AG10803 (cell line): ENCODE data around the gene GLS.

Source experiments
- DNase-seq: peaks from one replicate; pipeline ENCODE4 v3.0.0; 2010; ENCODE audit warnings: low read depth
- H3K4me3 ChIP-seq: 2 replicates; pipeline ENCODE4 v1.5.1; 2011; ENCODE audit warnings: mild to moderate bottlenecking, low read length, control low read depth
- TF ChIP-seq, protein P1 (sequence below): conservative IDR thresholded peaks from 2 replicates; pipeline ENCODE4 v1.5.1; 2011; ENCODE audit warnings: mild to moderate bottlenecking, low read length, control low read depth, inconsistent platforms

The GLS gene

DNA sequence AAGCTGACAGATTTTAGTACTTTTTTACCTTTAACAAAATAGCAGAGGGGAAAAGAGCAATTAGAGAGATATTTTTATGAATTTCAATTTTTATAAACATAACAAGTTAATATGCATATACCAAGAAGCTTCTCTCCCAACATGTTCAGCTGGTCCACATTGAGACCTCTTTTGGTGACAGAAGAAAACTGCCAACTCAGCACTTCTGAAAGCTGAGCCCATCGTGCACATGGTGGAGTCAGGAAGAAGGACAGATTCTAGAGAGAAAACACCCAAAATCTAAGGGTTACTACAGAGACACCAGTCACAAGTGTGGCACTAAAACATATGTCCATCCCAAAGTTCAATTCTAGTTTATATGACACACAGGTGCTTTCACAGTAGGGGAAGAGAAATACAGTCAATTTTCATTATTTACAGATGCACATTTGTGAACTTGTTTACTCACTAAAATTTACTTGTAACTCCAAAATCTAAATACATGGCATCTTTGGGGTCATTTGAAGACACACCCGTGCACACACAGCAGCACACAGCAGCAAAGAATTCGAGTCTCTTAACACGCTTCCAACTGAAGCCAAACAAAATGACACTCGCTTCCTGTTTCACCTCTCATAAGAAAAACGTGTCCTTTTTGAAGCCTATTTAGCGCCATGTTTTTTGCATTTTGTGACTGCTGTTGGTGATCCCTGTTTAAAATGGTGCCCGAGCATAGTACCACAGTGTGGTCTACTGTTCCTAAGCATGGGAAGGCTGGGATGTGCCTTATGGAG, 101.8 kb downstream of the GLS start:
- no peak for DNase-seq
- no peak overlapping the region for H3K4me3 ChIP-seq
- TF ChIP-seq, protein P1, sequence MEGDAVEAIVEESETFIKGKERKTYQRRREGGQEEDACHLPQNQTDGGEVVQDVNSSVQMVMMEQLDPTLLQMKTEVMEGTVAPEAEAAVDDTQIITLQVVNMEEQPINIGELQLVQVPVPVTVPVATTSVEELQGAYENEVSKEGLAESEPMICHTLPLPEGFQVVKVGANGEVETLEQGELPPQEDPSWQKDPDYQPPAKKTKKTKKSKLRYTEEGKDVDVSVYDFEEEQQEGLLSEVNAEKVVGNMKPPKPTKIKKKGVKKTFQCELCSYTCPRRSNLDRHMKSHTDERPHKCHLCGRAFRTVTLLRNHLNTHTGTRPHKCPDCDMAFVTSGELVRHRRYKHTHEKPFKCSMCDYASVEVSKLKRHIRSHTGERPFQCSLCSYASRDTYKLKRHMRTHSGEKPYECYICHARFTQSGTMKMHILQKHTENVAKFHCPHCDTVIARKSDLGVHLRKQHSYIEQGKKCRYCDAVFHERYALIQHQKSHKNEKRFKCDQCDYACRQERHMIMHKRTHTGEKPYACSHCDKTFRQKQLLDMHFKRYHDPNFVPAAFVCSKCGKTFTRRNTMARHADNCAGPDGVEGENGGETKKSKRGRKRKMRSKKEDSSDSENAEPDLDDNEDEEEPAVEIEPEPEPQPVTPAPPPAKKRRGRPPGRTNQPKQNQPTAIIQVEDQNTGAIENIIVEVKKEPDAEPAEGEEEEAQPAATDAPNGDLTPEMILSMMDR = no peak

DNA sequence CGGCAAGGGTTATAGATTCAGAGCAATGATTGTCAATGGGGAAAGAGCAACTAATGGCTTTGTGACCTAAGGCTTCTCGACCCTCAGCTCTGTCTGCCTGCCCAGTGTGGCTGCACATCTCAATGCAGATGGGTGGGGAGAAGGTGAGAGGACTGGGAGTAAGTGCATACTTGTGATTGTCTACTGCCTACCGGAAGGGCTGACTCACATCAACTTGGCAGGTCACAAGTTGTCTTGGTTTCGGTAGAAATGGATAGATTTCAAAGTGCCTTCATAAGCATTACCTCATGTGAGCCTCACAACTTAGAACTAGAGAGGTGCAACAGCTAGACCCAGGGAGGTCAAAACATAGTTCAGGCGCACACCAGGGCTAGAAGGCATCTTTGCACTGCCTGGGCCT, 104.0 kb downstream of the GLS start:
- DNase-seq = peak; percentile 76
- TF ChIP-seq, protein P1 = no peak
- no peak overlapping the region for H3K4me3 ChIP-seq

DNA sequence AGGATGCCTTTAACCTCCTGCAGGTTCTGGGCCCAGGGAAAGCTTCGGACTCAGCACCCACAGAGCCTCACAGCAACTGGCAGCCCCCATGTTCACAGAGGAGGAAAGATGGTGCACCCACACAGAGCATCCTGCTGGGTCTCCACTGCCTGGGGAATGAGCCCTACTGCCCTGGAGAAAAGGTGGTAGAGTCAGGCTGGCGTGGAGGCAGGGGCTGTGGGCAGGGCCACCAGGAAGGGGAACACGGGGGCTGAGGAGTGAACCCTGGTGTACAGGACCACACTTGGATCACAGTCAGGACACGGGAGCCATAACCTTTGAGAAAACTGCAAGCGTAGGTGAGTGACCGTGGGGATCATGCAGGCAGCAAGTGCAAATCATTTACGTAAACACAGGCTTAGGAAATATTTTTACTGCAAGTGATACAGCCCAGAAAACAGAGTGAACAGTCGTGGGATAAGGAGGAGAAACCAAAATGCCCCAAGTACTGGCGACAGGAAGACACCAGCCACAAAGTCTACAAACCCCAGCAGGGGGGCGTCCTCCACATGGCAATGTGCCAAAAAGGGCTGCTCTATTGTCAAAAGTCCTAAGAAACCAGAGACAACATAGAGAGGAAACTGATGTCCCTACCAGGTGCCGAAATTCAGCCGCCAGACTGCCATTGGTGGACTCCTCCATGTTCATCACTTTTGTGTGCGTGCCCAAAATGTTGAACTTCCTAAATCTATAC, 105.8 kb downstream of the GLS start:
- DNase-seq = no peak
- TF ChIP-seq, protein P1 = no peak

GRCh38 chr2:190987116-190987515, 106.5 kb downstream of the GLS start:
- H3K4me3 ChIP-seq = no peak overlapping the region
- no peak for DNase-seq
- TF ChIP-seq, protein P1 = no peak

More for the DNA sequence above, 105.8 kb downstream of the GLS start:
- H3K4me3 ChIP-seq = no peak overlapping the region

GRCh38 chr2:190987938-190988337, 107.3 kb downstream of the GLS start:
- no peak for DNase-seq
- TF ChIP-seq, protein P1 = no peak

DNA sequence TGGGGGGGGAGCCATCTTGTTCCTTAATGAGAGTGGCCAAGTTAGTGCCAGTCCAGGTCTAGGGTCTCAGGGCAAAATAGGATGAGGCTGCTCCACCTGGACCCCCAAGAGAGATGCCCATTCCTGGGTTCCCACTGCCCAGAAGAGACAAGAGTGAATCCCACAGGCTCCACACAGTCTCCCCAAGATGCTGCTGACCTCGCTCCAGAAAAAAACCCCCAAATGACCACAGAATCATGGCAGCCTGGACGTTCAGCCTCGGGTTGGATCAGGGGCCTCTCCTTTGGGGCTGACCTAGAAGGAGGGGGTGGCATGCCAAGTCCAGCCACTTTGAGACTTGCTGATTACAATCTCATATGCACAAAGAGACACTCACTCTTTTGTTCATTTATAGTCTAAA, 108.3 kb downstream of the GLS start:
- DNase-seq = no peak
- H3K4me3 ChIP-seq = no peak overlapping the region
- TF ChIP-seq, protein P1 = no peak

More at GRCh38 chr2:190987938-190988337, 107.3 kb downstream of the GLS start:
- H3K4me3 ChIP-seq = no peak overlapping the region

DNA sequence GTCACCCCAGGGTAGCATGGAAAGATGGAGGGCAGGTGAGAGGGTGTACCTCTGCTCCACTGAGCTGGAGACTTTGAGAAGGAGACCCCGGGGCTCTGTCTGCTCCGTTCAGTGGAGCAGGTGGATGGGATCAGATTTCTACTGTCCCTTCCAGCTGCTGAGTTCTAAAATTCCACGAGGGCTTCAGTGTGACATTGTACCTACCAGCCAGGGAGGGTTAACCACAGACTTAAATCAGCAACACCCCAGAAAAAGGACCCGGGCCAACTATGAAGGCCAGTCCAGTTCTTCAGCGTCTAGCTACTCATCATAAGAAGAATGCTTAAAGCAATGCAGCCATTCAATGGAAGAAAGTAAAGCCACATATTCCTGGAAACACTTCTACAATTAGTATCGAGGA, 109.5 kb downstream of the GLS start:
- no peak for DNase-seq
- no peak overlapping the region for H3K4me3 ChIP-seq
- TF ChIP-seq, protein P1 = no peak
